T-helper 2 cell (primary cell): ENCODE data around the gene RNASE13.
"Not testable (repeated sequence)": the region's sequence is repeated elsewhere in the genome, so short reads cannot be mapped to it uniquely, and the experiment has no call there.

Experiments
- DNase-seq, 5 experiments: peaks; one replicate each; pipeline versions ENCODE4 v3.0.0 to v3.0.0-alpha.2; 2012 to 2022

RNASE13 gene

GRCh38 chr14:21040941-21041340, 6.3 kb upstream of the RNASE13 start:
- DNase-seq: not testable (repeated sequence)

- DNase-seq: no peak
These were observed 5.8 kb upstream of the RNASE13 start for GRCh38 chr14:21040370-21040925.

GRCh38 chr14:21039585-21040369, 5.2 kb upstream of the RNASE13 start:
- DNase-seq: peak in 2 of 5 experiments; percentile 10 to 48

- DNase-seq: no peak
These were observed 4.1 kb upstream of the RNASE13 start for GRCh38 chr14:21038441-21039422.

GRCh38 chr14:21037156-21037555, 2.5 kb upstream of the RNASE13 start:
- DNase-seq: no peak

- no peak for DNase-seq
These were observed 2.1 kb upstream of the RNASE13 start for GRCh38 chr14:21036751-21037150.

GRCh38 chr14:21033133-21033698, 1.4 kb downstream of the RNASE13 start:
- no peak for DNase-seq

GRCh38 chr14:21032326-21033132, 2.1 kb downstream of the RNASE13 start:
- DNase-seq: no peak

- no peak for DNase-seq
These were observed 4.1 kb downstream of the RNASE13 start for GRCh38 chr14:21030531-21030930.

- no peak for DNase-seq
These were observed 4.7 kb downstream of the RNASE13 start, which contains the start of gene TPPP2 for GRCh38 chr14:21029917-21030316. TPPP2 (plus strand) TSS chr14:21030217; CDS start chr14:21030582, 365 bp downstream.

GRCh38 chr14:21026988-21027315, 7.7 kb downstream of the RNASE13 start:
- no peak for DNase-seq

GRCh38 chr14:21026274-21026987, 8.2 kb downstream of the RNASE13 start:
- no peak for DNase-seq

- no peak for DNase-seq
These were observed 9.0 kb downstream of the RNASE13 start for GRCh38 chr14:21025371-21026273.

GRCh38 chr14:21024585-21025370, 9.8 kb downstream of the RNASE13 start, which contains the start of gene NDRG2:
NDRG2 (minus strand) TSS chr14:21025061; CDS start chr14:21023315, 1,746 bp downstream.
- peak; percentile 47 to 73 (median 66) for DNase-seq

- DNase-seq: peak in 1 of 5 experiments; percentile 18
These were observed 10.6 kb downstream of the RNASE13 start for GRCh38 chr14:21023817-21024584.

GRCh38 chr14:21023174-21023573, 11.4 kb downstream of the RNASE13 start:
- no peak for DNase-seq

GRCh38 chr14:21022686-21023085, 11.9 kb downstream of the RNASE13 start:
- DNase-seq: no peak

GRCh38 chr14:21020977-21021545, 13.5 kb downstream of the RNASE13 start:
- no peak for DNase-seq
